ENCODE data around the gene RNF20. TPM values are rescaled to one million over a fixed set of nuclear protein-coding genes. Genes with fewer than 3 reads are reported as not detected.

The RNF20 gene
- polyA plus RNA-seq, 1 of the 3 experiments (the other 2 are of a cell fraction) = 16.0 TPM

DNA sequence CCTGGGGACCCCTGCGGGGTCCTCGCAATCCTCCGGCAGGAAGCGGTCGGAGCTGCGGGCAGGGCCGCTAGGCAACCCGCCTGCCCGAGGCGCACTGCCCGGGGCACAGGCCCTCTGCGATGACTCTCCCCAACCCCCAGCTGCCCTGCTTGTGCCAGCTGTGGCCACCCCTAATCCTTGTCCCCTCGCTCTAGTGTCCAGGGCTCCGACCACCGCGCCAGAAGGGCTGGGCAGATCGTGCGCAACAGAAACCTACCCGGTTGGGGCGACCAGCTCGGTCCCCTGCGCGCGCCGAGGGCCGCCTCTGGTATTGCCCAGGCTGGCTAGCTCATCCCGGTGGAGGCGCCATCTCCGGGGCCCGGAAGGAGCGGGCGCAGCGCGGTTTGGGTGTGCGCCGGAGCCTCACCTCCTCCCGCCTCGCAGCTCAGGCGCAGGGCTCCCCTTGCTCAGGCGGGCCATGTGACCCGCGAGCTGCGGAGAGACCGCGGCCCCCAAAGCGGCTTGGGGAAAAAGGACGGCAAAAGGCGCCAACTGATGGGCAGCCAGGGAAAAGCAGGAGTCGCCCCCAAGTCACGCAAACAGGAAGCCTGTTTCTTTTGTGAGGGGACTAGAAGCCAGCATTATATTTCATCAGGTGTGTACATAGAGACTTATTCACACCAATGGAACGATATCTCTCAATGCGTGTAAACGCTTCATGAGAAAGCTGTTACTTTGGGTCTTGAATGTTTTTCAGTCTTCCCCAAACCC lies 46.8 kb upstream of the RNF20 start (continued):
- TF ChIP-seq SMC3 (IDR thresholded peaks at IDR 0.05; ENCODE audit: low read depth, low read length) (no peak), NRF1 (IDR thresholded peaks at IDR 0.05; ENCODE audit: low read depth, low read length) (no peak), POLR2AphosphoS5 (IDR thresholded peaks at IDR 0.05; ENCODE audit: low read depth, low read length) (no peak), MXI1 (IDR thresholded peaks at IDR 0.05; ENCODE audit: low read depth, low read length) (0 out of 2 replicates have a peak, but pooled peaks have one; percentile 18), FOXJ3 (CRISPR knock-in tag; IDR thresholded peaks at IDR 0.05) (peak; percentile 55; the same call in 1 of the 2 replicates), GABPA (IDR thresholded peaks at IDR 0.05; ENCODE audit: low read depth) (no peak), CHD2 (IDR thresholded peaks at IDR 0.05; ENCODE audit: low read length, partially characterized antibody) (no peak), SIN3A (IDR thresholded peaks at IDR 0.05; ENCODE audit: borderline replicate concordance, low read depth, low read length) (no peak), RAD21 (IDR thresholded peaks at IDR 0.05; ENCODE audit: low read length) (peak; percentile 67), USF2 (IDR thresholded peaks at IDR 0.05; ENCODE audit: borderline replicate concordance, low read depth, low read length) (peak; percentile 26; the same call in 1 of the 2 replicates), JUND (IDR thresholded peaks at IDR 0.05) (no peak), RCOR1 (IDR thresholded peaks at IDR 0.05; ENCODE audit: low read length) (no peak), TEAD4 (IDR thresholded peaks at IDR 0.05; ENCODE audit: borderline replicate concordance, insufficient read depth) (no peak), TAF1 (IDR thresholded peaks at IDR 0.05; ENCODE audit: borderline replicate concordance, low read depth, low read length) (0 out of 2 replicates have a peak, but pooled peaks have one; percentile 16), EZH2phosphoT487 (IDR thresholded peaks at IDR 0.05; ENCODE audit: borderline replicate concordance, low read depth) (no peak), RFX5 (IDR thresholded peaks at IDR 0.05; ENCODE audit: low read length) (no peak), FOSL2 (IDR thresholded peaks at IDR 0.05; ENCODE audit: borderline replicate concordance, low read depth) (no peak), TCF12 (IDR thresholded peaks at IDR 0.05) (no peak), EP300 (IDR thresholded peaks at IDR 0.05; ENCODE audit: borderline replicate concordance in 1 of 2, low read depth in 1 of 2, low read length in 1 of 2) (no peak)
- TF ChIP-seq, protein P1, sequence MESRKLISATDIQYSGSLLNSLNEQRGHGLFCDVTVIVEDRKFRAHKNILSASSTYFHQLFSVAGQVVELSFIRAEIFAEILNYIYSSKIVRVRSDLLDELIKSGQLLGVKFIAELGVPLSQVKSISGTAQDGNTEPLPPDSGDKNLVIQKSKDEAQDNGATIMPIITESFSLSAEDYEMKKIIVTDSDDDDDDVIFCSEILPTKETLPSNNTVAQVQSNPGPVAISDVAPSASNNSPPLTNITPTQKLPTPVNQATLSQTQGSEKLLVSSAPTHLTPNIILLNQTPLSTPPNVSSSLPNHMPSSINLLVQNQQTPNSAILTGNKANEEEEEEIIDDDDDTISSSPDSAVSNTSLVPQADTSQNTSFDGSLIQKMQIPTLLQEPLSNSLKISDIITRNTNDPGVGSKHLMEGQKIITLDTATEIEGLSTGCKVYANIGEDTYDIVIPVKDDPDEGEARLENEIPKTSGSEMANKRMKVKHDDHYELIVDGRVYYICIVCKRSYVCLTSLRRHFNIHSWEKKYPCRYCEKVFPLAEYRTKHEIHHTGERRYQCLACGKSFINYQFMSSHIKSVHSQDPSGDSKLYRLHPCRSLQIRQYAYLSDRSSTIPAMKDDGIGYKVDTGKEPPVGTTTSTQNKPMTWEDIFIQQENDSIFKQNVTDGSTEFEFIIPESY (IDR thresholded peaks at IDR 0.05; ENCODE audit: borderline replicate concordance, low read depth) = no peak
- TF ChIP-seq, protein P2, sequence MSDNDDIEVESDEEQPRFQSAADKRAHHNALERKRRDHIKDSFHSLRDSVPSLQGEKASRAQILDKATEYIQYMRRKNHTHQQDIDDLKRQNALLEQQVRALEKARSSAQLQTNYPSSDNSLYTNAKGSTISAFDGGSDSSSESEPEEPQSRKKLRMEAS (IDR thresholded peaks at IDR 0.05; ENCODE audit: low read depth) = peak; percentile 92

Measured in SK-N-SH (cell line).